Measurements from ENCODE around the gene EIF3J.
A peak's percentile ranks its signal among the peaks of the same experiment; 100 is the strongest.

DNA sequence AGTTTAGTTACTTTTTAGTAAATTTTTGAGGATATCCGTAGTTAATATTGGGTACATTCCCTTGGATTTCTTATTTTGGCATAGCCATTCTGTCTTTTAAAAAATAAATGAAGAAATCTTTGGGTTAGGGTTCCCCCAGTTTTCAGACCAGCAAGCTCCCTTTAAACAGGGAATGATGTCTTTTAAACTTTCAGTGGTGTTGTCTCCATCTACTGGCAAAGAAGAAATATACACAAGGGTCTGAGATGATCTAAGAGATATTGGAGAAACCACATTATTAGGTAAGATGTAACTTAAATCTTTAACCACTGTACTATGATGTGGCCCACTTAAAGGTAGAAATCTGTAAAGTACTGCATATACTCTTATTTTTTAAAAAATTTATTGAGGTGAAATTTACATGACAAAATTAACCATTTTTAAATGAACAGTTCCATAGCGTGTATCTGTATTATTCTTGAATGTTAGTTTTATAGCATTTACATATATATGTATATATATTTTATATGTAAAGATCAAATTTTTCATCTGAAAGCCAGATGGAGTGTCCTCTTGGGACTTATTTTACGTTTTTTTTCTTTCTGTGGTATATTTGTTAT lies 35.1 kb upstream of the EIF3J start:
- TF ChIP-seq POLR2A (IDR thresholded peaks at IDR 0.05): no peak
- TF ChIP-seq, protein P1, sequence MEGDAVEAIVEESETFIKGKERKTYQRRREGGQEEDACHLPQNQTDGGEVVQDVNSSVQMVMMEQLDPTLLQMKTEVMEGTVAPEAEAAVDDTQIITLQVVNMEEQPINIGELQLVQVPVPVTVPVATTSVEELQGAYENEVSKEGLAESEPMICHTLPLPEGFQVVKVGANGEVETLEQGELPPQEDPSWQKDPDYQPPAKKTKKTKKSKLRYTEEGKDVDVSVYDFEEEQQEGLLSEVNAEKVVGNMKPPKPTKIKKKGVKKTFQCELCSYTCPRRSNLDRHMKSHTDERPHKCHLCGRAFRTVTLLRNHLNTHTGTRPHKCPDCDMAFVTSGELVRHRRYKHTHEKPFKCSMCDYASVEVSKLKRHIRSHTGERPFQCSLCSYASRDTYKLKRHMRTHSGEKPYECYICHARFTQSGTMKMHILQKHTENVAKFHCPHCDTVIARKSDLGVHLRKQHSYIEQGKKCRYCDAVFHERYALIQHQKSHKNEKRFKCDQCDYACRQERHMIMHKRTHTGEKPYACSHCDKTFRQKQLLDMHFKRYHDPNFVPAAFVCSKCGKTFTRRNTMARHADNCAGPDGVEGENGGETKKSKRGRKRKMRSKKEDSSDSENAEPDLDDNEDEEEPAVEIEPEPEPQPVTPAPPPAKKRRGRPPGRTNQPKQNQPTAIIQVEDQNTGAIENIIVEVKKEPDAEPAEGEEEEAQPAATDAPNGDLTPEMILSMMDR (IDR thresholded peaks at IDR 0.05 in 8 of 11, conservative IDR thresholded peaks at IDR 0.05 in 3 of 11): peak in 10 of 11 experiments; percentile 15 to 70 (median 51)
- no peak for TF ChIP-seq POLR2AphosphoS5 (IDR thresholded peaks at IDR 0.05)
